Endothelial cell (in vitro differentiated cells): ENCODE measurements around the gene ZDHHC18. TPM values are rescaled to one million over a fixed set of nuclear protein-coding genes. Genes with fewer than 3 reads are reported as not detected.
A peak's percentile ranks its signal among the peaks of the same experiment; 100 is the strongest.
"Not testable (repeated sequence)": the region's sequence is repeated elsewhere in the genome, so short reads cannot be mapped to it uniquely, and the experiment has no call there.

ENCODE experiments used
- DNase-seq: peaks from one replicate; pipeline ENCODE4 v3.0.0; 2021; ENCODE audit warnings: low spot score
- H3K27ac Mint-ChIP-seq: one replicate; pipeline ENCODE4 v1.8.0; 2021; ENCODE audit warnings: mixed read lengths, inconsistent platforms; ENCODE audit not compliant: unreplicated experiment
- H3K27me3 Mint-ChIP-seq: one replicate; pipeline ENCODE4 v1.8.0; 2021; ENCODE audit warnings: mild to moderate bottlenecking, moderate library complexity, mixed read lengths, inconsistent platforms; ENCODE audit not compliant: unreplicated experiment
- H3K36me3 Mint-ChIP-seq: one replicate; pipeline ENCODE4 v1.8.0; 2021; ENCODE audit warnings: mild to moderate bottlenecking, low read depth, mixed read lengths, inconsistent platforms; ENCODE audit not compliant: unreplicated experiment
- H3K4me1 Mint-ChIP-seq: one replicate; pipeline ENCODE4 v1.8.0; 2021; ENCODE audit warnings: mild to moderate bottlenecking, mixed read lengths, inconsistent platforms; ENCODE audit not compliant: unreplicated experiment
- H3K4me3 Mint-ChIP-seq: one replicate; pipeline ENCODE4 v1.8.0; 2021; ENCODE audit warnings: mild to moderate bottlenecking, mixed read lengths, inconsistent platforms; ENCODE audit not compliant: unreplicated experiment
- H3K9me3 Mint-ChIP-seq: one replicate; pipeline ENCODE4 v1.8.0; 2021; ENCODE audit warnings: mixed read lengths, inconsistent platforms; ENCODE audit not compliant: unreplicated experiment
- CTCF ChIP-seq: fragments of 200-600 bp; sonication (generic); IDR thresholded peaks from one replicate; pipeline ENCODE4 v1.5.0; 2021; ENCODE audit warnings: antibody characterized with exemption; ENCODE audit not compliant: unreplicated experiment
- total RNA-seq: library from RNA; stranded (reverse); fragmentation: NEBNext Ultra II Directional; extraction: Animal tissue kit (Norgen Biotek cat#: 25700); gene quantifications from one replicate; pipeline ENCODE4 v1.2.1, GENCODE V29; 2021; ENCODE audit not compliant: unreplicated experiment

The ZDHHC18 gene
- total RNA-seq, 1 donor from 2014 or later, result 32.4 TPM

- H3K9me3 Mint-ChIP-seq, result no peaks in the 10 kb centered on the region
- H3K4me1 Mint-ChIP-seq, result peaks cover 22% of the 10 kb centered on the region
- no peak overlapping the region for H3K27ac Mint-ChIP-seq
- H3K4me3 Mint-ChIP-seq, result no peak overlapping the region
- peaks cover 49% of the 10 kb centered on the region for H3K36me3 Mint-ChIP-seq
- no peak for DNase-seq
- H3K27me3 Mint-ChIP-seq, result peaks cover 15% of the 10 kb centered on the region
- no peak for TF ChIP-seq CTCF
Observed at GRCh38 chr1:26831546-26832248, 5.2 kb downstream of the ZDHHC18 start.

DNA sequence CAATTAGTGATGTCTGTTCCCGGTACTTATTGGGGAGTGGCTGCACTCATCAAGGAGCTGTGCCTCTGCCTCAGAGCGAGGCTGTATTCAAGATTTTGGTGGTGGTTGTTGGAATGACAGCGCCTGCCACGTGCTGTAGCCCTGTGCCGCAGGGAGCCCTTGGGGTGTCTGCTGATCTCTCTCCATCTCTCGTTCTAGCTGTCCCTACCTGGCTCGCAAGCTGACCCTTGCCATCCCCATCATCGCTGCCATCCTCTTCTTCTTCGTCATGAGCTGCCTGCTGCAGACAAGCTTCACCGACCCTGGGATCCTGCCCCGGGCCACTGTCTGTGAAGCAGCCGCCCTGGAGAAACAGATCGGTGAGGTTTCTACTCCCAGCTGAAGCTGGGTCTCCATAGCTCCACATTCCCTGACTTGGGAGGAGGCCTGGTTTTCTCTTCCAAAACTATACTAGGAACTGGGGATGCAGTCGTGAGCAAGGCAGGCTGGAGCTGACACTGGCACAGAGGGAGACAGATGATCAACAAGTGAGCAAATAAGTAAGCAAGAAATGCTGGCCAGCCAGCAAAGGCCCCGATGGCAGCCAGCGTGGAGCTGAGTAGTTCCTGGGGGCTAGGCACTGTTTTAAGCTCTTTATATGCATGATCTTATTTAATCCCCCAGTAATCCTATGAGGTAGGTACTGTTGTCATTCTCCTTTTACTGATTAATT, 5.9 kb downstream of the ZDHHC18 start:
- Mint-ChIP-seq H3K27me3 (peaks cover 13% of the 10 kb centered on the region), H3K4me1 (peaks cover 20% of the 10 kb centered on the region), H3K4me3 (no peak overlapping the region), H3K9me3 (no peaks in the 10 kb centered on the region), H3K36me3 (peaks cover 49% of the 10 kb centered on the region), H3K27ac (no peak overlapping the region)
- TF ChIP-seq CTCF, result no peak
- DNase-seq, result no peak

- H3K27ac Mint-ChIP-seq, result peak overlapping the region; percentile 5
- peaks cover 49% of the 10 kb centered on the region for H3K36me3 Mint-ChIP-seq
Observed at GRCh38 chr1:26833432-26834405, 7.2 kb downstream of the ZDHHC18 start.

DNA sequence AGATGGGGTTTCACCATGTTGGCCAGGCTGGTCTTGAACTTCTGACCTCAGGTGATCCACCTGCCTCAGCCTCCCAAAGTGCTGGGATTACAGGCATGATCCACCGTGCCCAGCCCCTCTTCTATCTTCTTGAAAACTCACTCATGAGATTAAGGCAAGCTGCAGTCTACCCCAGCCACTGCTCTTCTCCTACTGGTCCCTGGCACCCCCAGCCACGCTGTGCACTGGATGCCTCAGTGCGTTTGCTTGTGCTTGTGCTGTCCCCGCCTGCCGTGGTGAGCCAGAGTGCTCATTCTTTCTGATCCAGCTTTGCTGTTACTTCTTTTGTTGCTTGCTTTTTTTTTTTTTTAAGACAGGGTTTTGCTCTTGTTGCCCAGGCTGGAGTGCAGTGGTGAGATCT, 11.2 kb downstream of the ZDHHC18 start:
- not testable (repeated sequence) for DNase-seq, H3K4me3 Mint-ChIP-seq, H3K9me3 Mint-ChIP-seq, H3K27me3 Mint-ChIP-seq, H3K27ac Mint-ChIP-seq, H3K4me1 Mint-ChIP-seq
- H3K36me3 Mint-ChIP-seq, result peaks cover 36% of the 10 kb centered on the region

More at GRCh38 chr1:26833432-26834405, 7.2 kb downstream of the ZDHHC18 start:
- Mint-ChIP-seq H3K4me1 (peaks cover 10% of the 10 kb centered on the region), H3K27me3 (peaks cover 8% of the 10 kb centered on the region), H3K9me3 (no peaks in the 10 kb centered on the region), H3K4me3 (peak overlapping the region; percentile 17)
- DNase-seq, result no peak
- TF ChIP-seq CTCF, result no peak
